TTC549 (cell line): Measurements from ENCODE around the gene PTRHD1.
"Not testable (repeated sequence)": the region's sequence is repeated elsewhere in the genome, so short reads cannot be mapped to it uniquely, and the experiment has no call there.

Source experiments
- FAIRE-seq: peaks from 2 replicates; lab custom pipeline; 2012; peaks lifted over from hg19 to GRCh38; lab: Jason Lieb, UNC

The PTRHD1 gene

GRCh38 chr2:24792874-24793760 is at the start of gene PTRHD1, which contains the start of gene CENPO:
TSS of gene PTRHD1 (minus strand) at chr2:24793391. CDS start at chr2:24793377, 14 bp downstream.
TSS of gene CENPO (plus strand) at chr2:24793425. CDS start at chr2:24793920, 495 bp downstream.
- peak; percentile 60 for FAIRE-seq

GRCh38 chr2:24842081-24843050 is 49.2 kb upstream of the PTRHD1 start:
- no peak for FAIRE-seq

- FAIRE-seq: no peak
These were observed 48.1 kb upstream of the PTRHD1 start for GRCh38 chr2:24840962-24841945.

GRCh38 chr2:24840164-24840869 is 47.1 kb upstream of the PTRHD1 start:
- FAIRE-seq: no peak

GRCh38 chr2:24839729-24840128 is 46.5 kb upstream of the PTRHD1 start:
- no peak for FAIRE-seq

GRCh38 chr2:24838541-24838940 is 45.4 kb upstream of the PTRHD1 start:
- no peak for FAIRE-seq

- FAIRE-seq: no peak
These were observed 44.9 kb upstream of the PTRHD1 start for GRCh38 chr2:24837996-24838513.

- no peak for FAIRE-seq
These were observed 43.5 kb upstream of the PTRHD1 start for GRCh38 chr2:24836706-24837105.

- FAIRE-seq: no peak
These were observed 43.0 kb upstream of the PTRHD1 start for GRCh38 chr2:24836206-24836605.

- not testable (repeated sequence) for FAIRE-seq
These were observed 42.2 kb upstream of the PTRHD1 start for GRCh38 chr2:24835411-24835810.

GRCh38 chr2:24834733-24835395 is 41.7 kb upstream of the PTRHD1 start:
- FAIRE-seq: no peak

- FAIRE-seq: no peak
These were observed 40.9 kb upstream of the PTRHD1 start for GRCh38 chr2:24833821-24834732.

GRCh38 chr2:24832931-24833701 is 39.9 kb upstream of the PTRHD1 start:
- no peak for FAIRE-seq

- no peak for FAIRE-seq
These were observed 39.3 kb upstream of the PTRHD1 start for GRCh38 chr2:24832521-24832920.

- FAIRE-seq: no peak
These were observed 38.9 kb upstream of the PTRHD1 start for GRCh38 chr2:24832073-24832461.

- no peak for FAIRE-seq
These were observed 38.3 kb upstream of the PTRHD1 start for GRCh38 chr2:24831221-24832072.

- FAIRE-seq: no peak
These were observed 37.6 kb upstream of the PTRHD1 start for GRCh38 chr2:24830786-24831185.
